Mesendoderm (in vitro differentiated cells): ENCODE measurements around the gene DEDD.

Experiments used
- DNase-seq: peaks from one replicate; pipeline ENCODE4 v3.0.0; 2013
- H2AK5ac ChIP-seq: 2 replicates; pipeline ENCODE4 v1.6.1; 2013; ENCODE audit warnings: low read length, inconsistent platforms
- H2BK120ac ChIP-seq: 2 replicates; pipeline ENCODE4 v1.6.1; 2013; ENCODE audit warnings: low read depth, mild to moderate bottlenecking, low read length, moderate library complexity, mixed read lengths
- H2BK15ac ChIP-seq: replicated peaks from 2 replicates; pipeline ENCODE4 v1.6.1; 2013; ENCODE audit warnings: low read depth, mild to moderate bottlenecking, moderate library complexity
- H2BK5ac ChIP-seq: 2 replicates; pipeline ENCODE4 v1.6.1; 2013; ENCODE audit warnings: low read length, inconsistent platforms
- H3K18ac ChIP-seq: 2 replicates; pipeline ENCODE4 v1.6.1; 2013; ENCODE audit warnings: mild to moderate bottlenecking, low read length, mixed read lengths
- H3K23ac ChIP-seq: one replicate; pipeline ENCODE4 v1.6.1; 2013; ENCODE audit warnings: low read length
- H3K27ac ChIP-seq: 2 replicates; pipeline ENCODE4 v1.5.1; 2013; ENCODE audit warnings: low read depth, mild to moderate bottlenecking, inconsistent platforms, low read length, moderate library complexity
- H3K27me3 ChIP-seq: 2 replicates; pipeline ENCODE4 v1.6.1; 2013; ENCODE audit warnings: low read length, control low read depth, mild to moderate bottlenecking, inconsistent platforms; ENCODE audit not compliant: insufficient read depth, poor library complexity
- H3K36me3 ChIP-seq: 2 replicates; pipeline ENCODE4 v1.6.1; 2013; ENCODE audit warnings: low read length, inconsistent platforms; ENCODE audit not compliant: control insufficient read depth, insufficient read depth
- H3K4ac ChIP-seq: one replicate; pipeline ENCODE4 v1.6.1; 2013; ENCODE audit warnings: low read depth, mild to moderate bottlenecking, low read length, moderate library complexity
- H3K4me1 ChIP-seq: 2 replicates; pipeline ENCODE4 v1.6.1; 2013; ENCODE audit warnings: low read depth, low read length, inconsistent platforms; ENCODE audit not compliant: control insufficient read depth
- H3K4me2 ChIP-seq: 2 replicates; pipeline ENCODE4 v1.6.1; 2013; ENCODE audit warnings: low read length
- H3K4me3 ChIP-seq: 2 replicates; pipeline ENCODE4 v1.5.1; 2013; ENCODE audit warnings: mild to moderate bottlenecking, low read length
- H3K56ac ChIP-seq: one replicate; pipeline ENCODE4 v1.6.1; 2013; ENCODE audit warnings: low read length
- H3K79me1 ChIP-seq: 2 replicates; pipeline ENCODE4 v1.6.1; 2013; ENCODE audit warnings: low read length, inconsistent platforms
- H3K79me2 ChIP-seq: 2 replicates; pipeline ENCODE4 v1.6.1; 2013; ENCODE audit warnings: mild to moderate bottlenecking, low read length; ENCODE audit not compliant: control insufficient read depth, insufficient read depth
- H3K9ac ChIP-seq: 2 replicates; pipeline ENCODE4 v1.6.1; 2013; ENCODE audit warnings: low read length, inconsistent platforms
- H4K5ac ChIP-seq: one replicate; pipeline ENCODE4 v1.6.1; 2013; ENCODE audit warnings: low read length
- H4K8ac ChIP-seq: one replicate; pipeline ENCODE4 v1.6.1; 2013; ENCODE audit warnings: low read depth, mild to moderate bottlenecking, control low read depth, low read length, moderate library complexity
- WGBS: extraction: QIAGEN DNeasy Blood & Tissue Kit; methylation state at CpG from one replicate; pipeline ENCODE4 v1.1.7; 2013; ENCODE audit warnings: low lambda C conversion rate, missing lambda C conversion rate; ENCODE audit not compliant: insufficient coverage; ENCODE audit errors: extremely low coverage; 5-methylcytosine and 5-hydroxymethylcytosine counted together

Gene DEDD

GRCh38 chr1:161158316-161159010 lies 26.0 kb upstream of the DEDD start:
- H3K4me1 ChIP-seq = peaks cover 4% of the 10 kb centered on the region
- no peak overlapping the region for H3K4ac ChIP-seq
- peaks cover 5% of the 10 kb centered on the region for H3K79me1 ChIP-seq
- H3K4me3 ChIP-seq = no peak overlapping the region
- H3K27me3 ChIP-seq = no peaks in the 10 kb centered on the region
- no peak overlapping the region for H2AK5ac ChIP-seq
- H3K27ac ChIP-seq = no peak overlapping the region
- H3K9ac ChIP-seq = peak overlapping the region; percentile 83
- H3K4me2 ChIP-seq = no peak overlapping the region
- no peaks in the 10 kb centered on the region for H3K79me2 ChIP-seq
- H3K36me3 ChIP-seq = no peaks in the 10 kb centered on the region
- DNase-seq = no peak
- H4K5ac ChIP-seq = no peak overlapping the region
- no peak overlapping the region for H2BK15ac ChIP-seq
- no peak overlapping the region for H2BK120ac ChIP-seq
- WGBS = no CpG with 5 or more reads among the region's 9 CpGs
- no peak overlapping the region for H3K18ac ChIP-seq
- H3K56ac ChIP-seq = peak overlapping the region; percentile 89
- H4K8ac ChIP-seq = no peak overlapping the region
- H2BK5ac ChIP-seq = no peak overlapping the region
- no peak overlapping the region for H3K23ac ChIP-seq

DNA sequence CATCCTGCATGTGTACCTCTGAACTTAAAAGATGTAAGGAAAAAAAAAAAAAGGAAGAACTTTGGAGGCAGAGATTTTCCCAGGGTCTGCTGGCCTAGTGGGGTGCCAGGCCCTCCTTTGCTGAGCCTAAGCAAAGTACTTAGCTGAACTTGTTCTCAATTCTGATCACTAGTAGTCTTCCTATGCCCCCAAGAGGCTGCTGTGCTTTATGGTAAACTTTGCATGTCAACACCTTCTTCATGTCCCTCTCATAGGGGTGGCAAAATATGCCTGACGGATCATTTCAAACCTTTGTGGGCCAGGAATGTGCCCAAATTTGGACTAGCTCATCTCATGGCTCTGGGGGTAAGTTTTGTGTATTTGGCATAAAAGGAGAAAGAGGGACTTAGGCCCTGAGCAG lies 25.4 kb upstream of the DEDD start:
- Histone ChIP-seq H3K27me3 (no peaks in the 10 kb centered on the region), H4K5ac (no peak overlapping the region), H3K4me1 (peaks cover 4% of the 10 kb centered on the region), H4K8ac (no peak overlapping the region), H3K4me3 (no peak overlapping the region), H2BK120ac (no peak overlapping the region), H2BK15ac (no peak overlapping the region), H3K4ac (no peak overlapping the region), H2AK5ac (no peak overlapping the region), H3K36me3 (no peaks in the 10 kb centered on the region), H3K4me2 (no peak overlapping the region), H3K23ac (no peak overlapping the region), H3K18ac (no peak overlapping the region), H3K79me2 (no peaks in the 10 kb centered on the region), H3K56ac (no peak overlapping the region), H3K9ac (no peak overlapping the region), H3K79me1 (peaks cover 5% of the 10 kb centered on the region), H3K27ac (no peak overlapping the region), H2BK5ac (no peak overlapping the region)
- no CpG with 5 or more reads among the region's 1 CpG for WGBS
- no peak for DNase-seq

DNA sequence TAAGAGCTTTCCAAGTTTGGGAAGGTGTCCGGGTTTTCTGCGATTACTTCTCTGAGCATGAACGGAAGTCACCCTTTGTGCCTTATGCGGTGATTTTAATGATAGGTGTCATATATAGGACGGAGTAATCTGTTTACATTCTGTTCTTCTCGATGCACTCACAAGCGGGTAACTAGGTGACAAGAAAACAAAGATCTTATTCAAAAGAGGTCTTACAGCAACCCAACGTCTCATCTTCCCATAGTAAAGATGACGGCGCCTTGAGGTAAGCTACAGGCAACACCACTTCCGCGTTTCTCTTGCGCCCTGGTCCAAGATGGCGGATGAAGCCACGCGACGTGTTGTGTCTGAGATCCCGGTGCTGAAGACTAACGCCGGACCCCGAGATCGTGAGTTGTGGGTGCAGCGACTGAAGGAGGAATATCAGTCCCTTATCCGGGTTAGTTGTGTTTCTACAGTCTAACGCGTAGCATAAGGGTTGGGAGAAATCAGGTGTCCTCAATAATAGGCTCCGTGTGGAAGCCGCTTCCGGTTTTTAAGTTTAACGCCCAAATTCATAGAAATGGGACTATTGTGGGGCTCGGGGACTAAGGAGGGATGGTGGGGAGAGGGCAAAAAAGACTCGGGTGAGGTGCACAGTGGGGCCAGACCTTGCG lies 21.3 kb upstream of the DEDD start, which contains the start of gene UFC1:
Gene UFC1 (plus strand): TSS at position 297 of the 656 bp plus-strand sequence. CDS start 20 bp downstream, at position 317.
- H3K4me2 ChIP-seq = peak within 1 kb of the TSS; percentile 47
- peak; percentile 95 for DNase-seq
- peak within 1 kb of the TSS; percentile 59 for H3K4me3 ChIP-seq
- peak within 1 kb of the TSS; percentile 64 for H4K5ac ChIP-seq
- no peaks in the 10 kb centered on the region for H3K27me3 ChIP-seq
- H3K36me3 ChIP-seq = no peaks in the 10 kb centered on the region
- no peaks in the 10 kb centered on the region for H3K79me2 ChIP-seq
- peak within 1 kb of the TSS; percentile 91 for H4K8ac ChIP-seq
- H2BK120ac ChIP-seq = no peak within 1 kb of the TSS
- no CpG with 5 or more reads among the region's 33 CpGs for WGBS
- peak within 1 kb of the TSS; percentile 84 for H2BK5ac ChIP-seq
- H3K23ac ChIP-seq = no peak within 1 kb of the TSS
- H2AK5ac ChIP-seq = no peak within 1 kb of the TSS
- H3K9ac ChIP-seq = peak within 1 kb of the TSS; percentile 79
- peaks cover 2% of the 10 kb centered on the region for H3K4me1 ChIP-seq
- H3K79me1 ChIP-seq = no peaks in the 10 kb centered on the region
- H3K18ac ChIP-seq = peak within 1 kb of the TSS; percentile 77
- peak within 1 kb of the TSS; percentile 95 for H3K56ac ChIP-seq
- H3K4ac ChIP-seq = peak within 1 kb of the TSS; percentile 7
- no peak within 1 kb of the TSS for H2BK15ac ChIP-seq
- peak within 1 kb of the TSS; percentile 28 for H3K27ac ChIP-seq

- Histone ChIP-seq H3K9ac (no peak overlapping the region), H3K4me2 (no peak overlapping the region), H3K23ac (no peak overlapping the region), H3K4ac (no peak overlapping the region), H3K27me3 (no peaks in the 10 kb centered on the region), H3K36me3 (no peaks in the 10 kb centered on the region), H3K79me2 (no peaks in the 10 kb centered on the region), H3K79me1 (no peaks in the 10 kb centered on the region), H3K27ac (no peak overlapping the region), H3K4me3 (no peak overlapping the region), H3K4me1 (peaks cover 2% of the 10 kb centered on the region), H2BK5ac (no peak overlapping the region), H2BK15ac (no peak overlapping the region), H4K8ac (no peak overlapping the region), H3K56ac (peak overlapping the region; percentile 0), H3K18ac (no peak overlapping the region), H2BK120ac (no peak overlapping the region), H2AK5ac (no peak overlapping the region), H4K5ac (no peak overlapping the region)
- no CpG with 5 or more reads among the region's 9 CpGs for WGBS
- no peak for DNase-seq
Measured at GRCh38 chr1:161153176-161153575, 20.7 kb upstream of the DEDD start.

DNA sequence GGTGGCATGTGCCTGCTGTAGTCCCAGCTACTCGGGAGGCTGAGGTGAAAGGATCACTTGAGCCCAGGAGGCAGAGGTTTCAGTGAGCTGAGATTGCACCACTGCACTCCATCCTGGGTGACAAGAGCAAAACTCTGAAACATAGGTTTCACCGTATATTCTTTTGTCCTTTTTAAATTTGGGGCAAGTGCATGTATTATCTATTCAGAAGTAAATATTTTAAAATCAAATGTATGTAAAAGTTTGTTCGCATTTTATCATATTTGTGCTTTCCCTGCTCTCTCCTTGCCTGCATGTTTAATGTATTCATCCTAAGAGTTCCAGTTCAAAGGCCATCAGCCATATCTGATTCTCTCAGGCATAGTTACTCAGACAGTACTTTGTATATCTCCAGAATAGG lies 13.4 kb upstream of the DEDD start:
- no peak overlapping the region for H3K4ac ChIP-seq
- no CpG with 5 or more reads among the region's 3 CpGs for WGBS
- H3K4me1 ChIP-seq = no peaks in the 10 kb centered on the region
- no peak overlapping the region for H3K9ac ChIP-seq
- H2BK15ac ChIP-seq = no peak overlapping the region
- no peak overlapping the region for H3K23ac ChIP-seq
- H2AK5ac ChIP-seq = no peak overlapping the region
- no peak overlapping the region for H4K5ac ChIP-seq
- H3K4me3 ChIP-seq = no peak overlapping the region
- H3K18ac ChIP-seq = no peak overlapping the region
- no peaks in the 10 kb centered on the region for H3K79me1 ChIP-seq
- no peaks in the 10 kb centered on the region for H3K79me2 ChIP-seq
- H2BK120ac ChIP-seq = no peak overlapping the region
- no peak overlapping the region for H2BK5ac ChIP-seq
- no peak overlapping the region for H3K27ac ChIP-seq
- H3K56ac ChIP-seq = no peak overlapping the region
- H4K8ac ChIP-seq = no peak overlapping the region
- no peak overlapping the region for H3K4me2 ChIP-seq
- no peaks in the 10 kb centered on the region for H3K36me3 ChIP-seq
- no peak for DNase-seq
- H3K27me3 ChIP-seq = no peaks in the 10 kb centered on the region
